Stimulated activated naive CD4-positive, alpha-beta T cell treated with Interleukin-2 at 50 U/mL for 16 hours (primary cell): ENCODE data around the gene PLXNA4.

Experiments
- DNase-seq: peaks from one replicate; lab custom pipeline; 2025; lab: John Stamatoyannopoulos, UW

Gene PLXNA4

GRCh38 chr7:132417103-132417906, 159.0 kb downstream of the PLXNA4 start:
- no peak for DNase-seq

GRCh38 chr7:132416395-132416794, 159.9 kb downstream of the PLXNA4 start:
- no peak for DNase-seq

GRCh38 chr7:132415259-132415658, 161.0 kb downstream of the PLXNA4 start:
- DNase-seq = no peak

GRCh38 chr7:132414857-132415256, 161.4 kb downstream of the PLXNA4 start:
- no peak for DNase-seq

- DNase-seq = no peak
Observed at GRCh38 chr7:132412435-132412834, 163.8 kb downstream of the PLXNA4 start.

- no peak for DNase-seq
Observed at GRCh38 chr7:132410861-132411541, 165.3 kb downstream of the PLXNA4 start.

- DNase-seq = no peak
Observed at GRCh38 chr7:132410385-132410784, 165.9 kb downstream of the PLXNA4 start.

- DNase-seq = no peak
Observed at GRCh38 chr7:132407764-132408163, 168.5 kb downstream of the PLXNA4 start.

- no peak for DNase-seq
Observed at GRCh38 chr7:132406039-132406438, 170.2 kb downstream of the PLXNA4 start.

- DNase-seq = no peak
Observed at GRCh38 chr7:132404261-132404660, 172.0 kb downstream of the PLXNA4 start.

- no peak for DNase-seq
Observed at GRCh38 chr7:132403465-132404110, 172.7 kb downstream of the PLXNA4 start.

GRCh38 chr7:132402751-132403245, 173.5 kb downstream of the PLXNA4 start:
- DNase-seq = no peak

GRCh38 chr7:132402096-132402495, 174.2 kb downstream of the PLXNA4 start:
- DNase-seq = no peak

- no peak for DNase-seq
Observed at GRCh38 chr7:132400561-132401142, 175.6 kb downstream of the PLXNA4 start.

- no peak for DNase-seq
Observed at GRCh38 chr7:132399367-132399766, 176.9 kb downstream of the PLXNA4 start.

- no peak for DNase-seq
Observed at GRCh38 chr7:132398253-132398925, 177.9 kb downstream of the PLXNA4 start.

- no peak for DNase-seq
Observed at GRCh38 chr7:132397070-132397469, 179.2 kb downstream of the PLXNA4 start.

- DNase-seq = no peak
Observed at GRCh38 chr7:132395361-132395760, 180.9 kb downstream of the PLXNA4 start.

GRCh38 chr7:132394283-132395198, 181.7 kb downstream of the PLXNA4 start:
- DNase-seq = no peak

- no peak for DNase-seq
Observed at GRCh38 chr7:132393789-132394261, 182.4 kb downstream of the PLXNA4 start.

- DNase-seq = no peak
Observed at GRCh38 chr7:132392713-132393112, 183.6 kb downstream of the PLXNA4 start.
